ENCODE data around the gene HABP4.

HABP4 gene, protein sequence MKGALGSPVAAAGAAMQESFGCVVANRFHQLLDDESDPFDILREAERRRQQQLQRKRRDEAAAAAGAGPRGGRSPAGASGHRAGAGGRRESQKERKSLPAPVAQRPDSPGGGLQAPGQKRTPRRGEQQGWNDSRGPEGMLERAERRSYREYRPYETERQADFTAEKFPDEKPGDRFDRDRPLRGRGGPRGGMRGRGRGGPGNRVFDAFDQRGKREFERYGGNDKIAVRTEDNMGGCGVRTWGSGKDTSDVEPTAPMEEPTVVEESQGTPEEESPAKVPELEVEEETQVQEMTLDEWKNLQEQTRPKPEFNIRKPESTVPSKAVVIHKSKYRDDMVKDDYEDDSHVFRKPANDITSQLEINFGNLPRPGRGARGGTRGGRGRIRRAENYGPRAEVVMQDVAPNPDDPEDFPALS

DNA sequence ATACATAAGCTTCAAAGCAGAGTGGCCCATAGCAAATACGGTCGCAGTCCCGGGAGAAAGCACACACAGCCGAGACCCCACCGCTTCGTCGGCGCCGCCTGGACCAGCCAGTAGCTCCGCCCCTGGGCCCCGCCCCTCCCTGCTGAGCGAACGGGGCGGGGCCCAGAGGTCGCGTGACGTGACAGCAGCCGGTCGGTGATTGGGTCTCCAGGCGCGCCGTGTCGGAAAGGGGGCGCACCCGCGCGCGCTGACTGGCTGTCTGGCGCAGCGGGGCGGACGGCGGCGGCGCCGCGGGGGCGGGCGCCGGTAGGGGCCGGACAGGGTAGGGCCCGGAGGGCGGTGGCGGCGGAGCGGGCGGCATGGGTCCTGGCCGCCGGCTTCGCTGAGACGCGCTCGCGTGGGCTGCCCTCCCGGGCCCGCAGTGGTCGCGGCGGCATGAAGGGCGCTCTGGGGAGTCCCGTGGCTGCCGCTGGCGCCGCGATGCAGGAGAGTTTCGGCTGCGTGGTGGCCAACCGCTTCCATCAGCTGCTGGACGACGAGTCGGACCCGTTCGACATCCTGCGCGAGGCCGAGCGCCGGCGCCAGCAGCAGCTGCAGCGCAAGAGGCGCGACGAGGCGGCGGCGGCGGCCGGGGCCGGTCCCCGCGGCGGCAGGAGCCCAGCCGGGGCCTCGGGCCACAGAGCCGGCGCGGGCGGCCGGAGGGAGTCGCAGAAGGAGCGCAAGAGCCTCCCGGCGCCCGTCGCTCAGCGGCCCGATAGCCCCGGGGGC, at the start of gene HABP4:
HABP4 (plus strand) TSS at position 325 of the 768 bp plus-strand sequence; CDS start at position 436, 111 bp downstream.
- peak; percentile 63 to 95 for DNase-seq

DNA sequence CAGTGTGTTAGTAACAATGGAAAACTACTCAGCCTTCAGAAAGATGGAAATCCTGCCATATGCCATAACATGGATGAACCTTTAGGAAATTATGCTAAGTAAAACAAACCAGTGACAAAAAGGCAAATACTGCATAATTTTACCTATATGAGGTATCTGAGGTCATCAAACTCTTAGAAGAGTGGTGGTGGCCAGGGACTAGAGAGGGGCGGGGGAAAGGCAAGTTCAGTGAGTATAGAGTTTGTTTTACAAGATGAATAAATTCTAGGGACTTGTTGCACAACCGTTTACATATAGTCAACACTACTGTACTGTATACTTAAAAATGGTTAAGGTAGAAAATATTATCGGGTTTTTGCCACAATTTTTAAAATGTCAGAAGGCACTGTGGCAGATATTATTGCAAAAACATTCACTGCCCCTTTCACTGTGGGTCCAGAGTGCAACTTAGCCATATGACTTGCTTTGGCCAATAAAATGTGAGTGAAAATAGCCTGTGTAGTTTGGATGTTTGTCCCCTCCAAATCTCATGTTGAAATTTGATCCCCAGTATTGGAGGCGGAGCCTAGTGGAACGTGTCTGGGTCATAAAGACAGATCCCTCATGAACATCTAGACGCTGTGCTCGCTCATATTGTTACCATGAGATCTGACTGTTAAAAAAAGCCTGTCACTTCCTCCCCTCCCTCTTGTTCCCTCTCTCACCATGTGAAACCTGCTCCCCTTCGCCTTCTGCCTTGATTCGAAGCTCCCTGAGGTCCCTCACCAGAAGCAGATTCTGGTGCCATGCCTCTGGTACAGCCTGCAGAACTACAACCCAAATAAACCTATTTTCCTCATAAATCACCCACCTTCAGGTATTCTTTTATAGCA, 41.3 kb upstream of the HABP4 start:
- DNase-seq = peak in 1 of 2 experiments; percentile 11

DNA sequence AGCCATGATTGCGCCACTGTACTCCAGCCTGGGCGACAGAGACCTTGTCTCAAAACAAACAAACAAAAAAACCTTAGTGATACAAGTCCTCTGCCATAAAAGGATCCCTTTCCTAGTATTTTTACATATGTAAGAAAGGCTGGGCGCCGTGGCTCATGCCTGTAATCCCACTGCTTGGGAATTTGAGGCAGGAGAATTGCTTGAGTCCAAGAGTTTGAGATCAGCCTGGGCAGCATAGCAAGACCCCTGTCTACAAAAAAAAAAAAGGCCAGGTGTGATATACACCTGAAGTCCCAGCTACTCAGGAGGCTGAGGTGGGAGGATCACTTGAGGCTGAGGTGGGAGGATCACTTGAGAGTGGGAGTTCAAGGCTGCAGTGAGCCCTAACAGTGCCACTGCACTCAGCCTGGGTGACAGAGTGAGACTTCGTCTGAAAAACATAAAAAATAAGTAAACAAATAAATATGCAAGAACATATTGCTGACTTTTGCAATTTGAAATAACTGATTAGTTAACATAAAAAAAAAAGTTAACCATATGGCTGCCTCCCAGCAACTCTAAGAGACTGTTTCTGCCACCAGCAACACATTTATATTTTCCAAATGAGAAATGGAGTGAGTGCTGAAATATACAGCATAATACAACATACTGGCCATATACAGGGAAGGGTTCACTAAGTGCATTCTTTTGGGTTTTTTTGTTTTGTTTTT, 38.7 kb upstream of the HABP4 start:
- no peak for DNase-seq

DNA sequence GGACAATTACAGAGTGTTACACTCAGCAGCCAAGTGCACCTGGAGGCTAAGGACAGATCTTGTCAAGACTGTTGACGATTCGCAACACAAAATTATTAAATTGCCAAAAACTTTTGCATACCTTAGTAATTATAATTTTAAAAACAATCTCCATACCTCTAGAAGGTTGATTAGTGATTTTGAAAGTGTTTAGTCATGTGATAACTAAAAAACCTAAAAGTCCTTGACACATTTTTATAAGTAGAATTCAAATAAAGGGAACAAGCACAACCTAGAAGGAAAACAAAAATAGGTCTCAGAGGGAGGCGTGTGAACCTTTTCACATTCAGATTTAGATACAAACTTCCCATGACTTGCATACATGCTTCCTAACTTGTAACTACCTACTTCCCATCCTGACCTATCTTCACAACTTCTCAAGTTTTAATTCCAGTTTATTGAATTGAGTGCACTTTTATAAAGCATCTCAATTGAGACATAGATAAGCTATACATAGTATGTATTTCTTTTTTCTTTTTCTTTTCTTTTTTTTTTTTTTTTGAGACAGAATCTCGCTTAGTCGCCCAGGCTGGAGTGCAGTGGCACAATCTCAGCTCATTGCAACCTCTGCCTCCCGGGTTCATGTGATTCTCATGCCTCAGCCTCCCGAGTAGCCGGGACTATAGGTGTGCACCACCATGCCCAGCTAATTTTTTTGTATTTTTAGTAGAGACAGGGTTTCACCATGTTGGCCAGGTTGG, 37.6 kb upstream of the HABP4 start:
- no peak for DNase-seq

DNA sequence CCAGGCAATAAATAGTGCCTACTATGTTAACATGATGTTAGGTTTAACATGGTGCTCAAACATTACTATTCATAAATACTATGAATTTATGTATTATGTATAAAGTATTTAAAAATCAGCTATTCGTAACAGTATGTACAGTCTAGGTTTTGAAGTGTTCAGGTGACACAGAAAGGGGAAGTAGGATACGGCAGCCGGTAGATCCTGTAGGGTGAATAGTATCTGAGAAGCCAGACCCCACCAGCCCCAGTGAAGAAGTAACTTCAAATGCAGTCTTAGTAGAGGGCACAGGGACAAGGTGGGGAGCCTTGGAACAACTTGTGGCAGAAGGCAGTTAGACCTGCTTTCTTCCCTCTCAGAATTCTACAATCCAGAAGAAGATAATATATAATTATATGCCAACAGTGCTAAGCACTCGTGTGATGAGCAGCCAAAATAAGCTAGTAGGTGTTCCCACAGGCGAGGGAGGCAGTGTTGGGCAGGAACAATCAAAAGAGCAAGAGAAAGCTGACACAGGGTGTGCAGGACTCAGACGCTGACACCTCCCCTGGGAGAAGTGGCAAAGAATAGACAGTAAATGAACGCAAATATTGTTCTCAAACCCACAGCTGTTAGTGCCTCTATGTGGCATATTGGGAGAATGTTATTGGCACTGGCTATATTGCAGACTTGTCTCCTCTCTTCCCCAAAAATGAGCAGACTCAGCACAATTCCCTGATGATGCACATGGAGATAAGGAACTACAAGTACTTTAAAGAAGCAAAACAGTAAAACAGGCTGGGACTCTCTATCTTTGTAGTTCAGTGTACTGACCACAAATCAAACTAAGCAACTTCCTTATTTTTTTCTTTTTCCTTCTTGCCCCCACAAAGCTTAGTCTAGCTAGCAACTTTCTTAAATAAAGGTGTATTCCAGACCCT, 36.4 kb upstream of the HABP4 start:
- DNase-seq = peak; percentile 9 to 49

DNA sequence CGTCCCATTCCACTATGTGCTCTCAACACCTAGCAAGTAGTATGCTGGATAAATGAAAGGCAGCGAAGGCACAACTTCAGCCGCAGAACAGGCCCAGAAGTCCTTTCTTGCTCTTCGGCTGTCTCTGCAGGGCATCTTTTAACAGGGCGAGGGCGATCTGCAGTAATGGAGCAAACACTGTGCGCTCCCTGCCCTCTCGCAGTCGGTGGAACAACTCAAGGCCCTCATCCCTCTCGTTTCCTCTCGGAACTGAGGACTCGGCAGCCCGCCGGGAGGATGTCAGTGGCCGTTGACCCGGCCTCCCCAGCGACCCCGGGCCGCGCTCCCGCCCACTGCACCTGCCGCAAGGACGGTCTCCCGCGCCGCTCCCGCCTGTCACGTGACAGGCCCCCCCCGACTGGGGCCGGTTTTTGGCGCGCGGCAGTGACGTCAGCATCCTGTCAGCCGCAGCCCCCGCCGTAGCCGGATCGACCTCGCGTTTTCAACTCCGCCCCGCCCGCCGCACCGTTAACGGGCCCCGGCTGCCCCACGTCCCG, 32.9 kb upstream of the HABP4 start:
- peak in 1 of 2 experiments; percentile 82 for DNase-seq

DNA sequence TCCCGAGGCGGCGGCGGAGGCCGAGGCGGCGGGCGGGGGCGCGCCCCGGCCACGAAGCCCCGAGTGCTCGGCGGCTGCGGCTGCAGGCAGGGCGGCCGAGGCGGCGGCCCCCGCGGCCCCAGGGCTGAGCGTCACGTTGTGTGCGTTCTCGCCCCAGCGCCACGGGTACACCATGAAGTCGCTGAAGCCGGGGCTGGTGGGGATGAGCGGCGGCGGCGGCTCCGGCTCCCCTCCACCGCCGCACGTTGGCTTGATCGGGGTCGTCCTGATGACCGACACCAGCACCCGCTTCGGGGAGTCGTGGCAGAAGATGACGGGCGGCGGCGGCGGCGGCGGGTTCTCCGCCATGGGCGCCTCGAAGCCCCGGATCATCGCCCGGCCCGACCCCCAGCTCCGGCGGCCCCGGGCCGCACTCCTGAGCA, 32.3 kb upstream of the HABP4 start:
- DNase-seq = no peak

DNA sequence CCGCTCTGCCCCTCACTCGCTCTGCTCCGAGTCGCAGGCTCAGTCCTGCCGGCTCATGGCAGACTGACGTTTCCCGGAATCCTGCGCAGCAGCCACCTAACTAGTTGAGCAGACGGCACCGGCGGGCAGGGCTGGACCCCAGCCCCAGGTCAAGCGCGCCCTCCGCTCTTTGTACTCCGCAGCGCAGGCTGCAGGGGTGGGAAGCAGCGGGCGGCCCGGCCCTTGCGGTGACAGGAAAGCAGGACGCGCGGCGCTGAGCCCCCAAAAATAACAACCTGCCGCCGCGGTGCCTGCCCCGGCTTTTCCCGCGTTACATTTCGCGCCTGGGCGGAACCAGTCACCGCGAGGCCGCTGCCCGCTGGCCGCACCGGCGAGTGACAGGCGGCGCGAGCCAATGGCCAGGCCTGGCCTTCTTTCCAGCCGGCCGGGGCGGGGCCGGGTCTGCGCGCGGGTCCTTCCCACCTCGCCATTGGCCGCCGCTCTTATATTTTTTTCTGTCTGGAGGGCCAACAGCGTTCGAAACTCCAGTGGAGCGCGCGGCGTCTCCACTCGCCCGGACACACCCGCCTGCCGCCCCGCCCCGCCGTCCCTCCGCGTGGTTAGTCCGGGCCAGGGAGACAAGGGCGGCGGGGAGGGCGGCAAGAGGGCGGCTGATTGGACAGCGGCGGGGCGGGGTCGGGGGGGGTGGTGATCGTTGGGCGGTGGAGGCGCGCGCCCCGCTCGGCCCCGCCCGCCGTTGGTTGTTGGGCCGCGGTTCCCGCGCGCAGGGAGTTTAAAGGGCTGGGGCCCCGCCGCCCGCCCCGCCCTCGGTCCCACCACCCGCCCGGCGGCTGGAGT, 31.7 kb upstream of the HABP4 start, which contains the start of gene ZNF367:
ZNF367 (minus strand) TSS at position 288 of the 837 bp plus-strand sequence. CDS start 338 bp downstream, outside the sequence.
- peak; percentile 86 to 95 for DNase-seq

DNA sequence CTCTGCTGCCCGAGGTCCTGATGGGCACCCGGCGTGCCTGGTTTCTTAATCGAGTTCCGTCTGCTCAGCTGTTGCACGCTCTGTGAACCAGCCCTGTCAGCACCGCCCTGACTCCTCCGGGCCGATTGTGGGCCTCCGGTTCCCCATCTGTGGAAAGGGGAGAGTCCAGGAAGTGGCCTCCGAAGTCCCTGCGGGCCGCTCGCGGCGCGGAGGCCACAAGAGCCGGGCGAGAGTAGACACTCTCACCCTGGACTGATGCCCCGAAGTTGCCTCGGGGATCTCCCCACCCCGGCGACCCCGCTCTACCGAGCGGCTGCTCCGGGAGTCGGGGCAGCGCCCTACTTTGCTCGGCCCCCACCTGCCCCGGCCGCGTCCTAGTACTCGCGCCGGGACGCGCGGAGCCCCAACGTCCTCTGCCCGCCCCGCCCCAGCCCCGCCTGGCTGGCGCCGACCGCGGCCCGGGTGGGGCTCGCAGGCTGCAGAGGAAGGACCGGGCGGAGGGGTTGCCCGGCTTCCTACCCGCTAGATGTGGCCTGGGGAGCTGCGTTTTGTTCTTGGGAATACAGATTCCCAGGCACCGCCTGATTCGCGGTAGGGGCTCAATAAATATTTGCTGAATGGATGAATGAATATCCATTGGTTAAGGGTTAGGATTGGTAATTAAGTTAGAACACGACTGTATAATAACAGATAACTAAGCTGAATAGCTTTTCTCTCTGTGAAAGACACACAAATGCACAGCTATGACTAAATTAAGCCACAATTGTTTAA, 30.9 kb upstream of the HABP4 start:
- peak; percentile 77 to 86 for DNase-seq

DNA sequence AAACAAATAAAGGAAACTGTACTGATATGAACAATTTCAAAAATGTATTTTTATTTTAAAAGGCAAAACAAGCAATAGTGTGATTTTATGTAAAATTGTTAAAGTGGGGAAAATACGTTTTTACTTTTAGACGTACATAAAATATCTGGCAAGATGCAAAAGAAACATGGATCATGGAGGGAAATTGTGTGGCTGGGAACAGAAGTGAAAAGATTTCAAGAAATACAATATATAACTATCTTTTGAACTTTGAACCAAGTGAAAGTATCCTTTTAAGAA, 30.3 kb upstream of the HABP4 start:
- DNase-seq = no peak

DNA sequence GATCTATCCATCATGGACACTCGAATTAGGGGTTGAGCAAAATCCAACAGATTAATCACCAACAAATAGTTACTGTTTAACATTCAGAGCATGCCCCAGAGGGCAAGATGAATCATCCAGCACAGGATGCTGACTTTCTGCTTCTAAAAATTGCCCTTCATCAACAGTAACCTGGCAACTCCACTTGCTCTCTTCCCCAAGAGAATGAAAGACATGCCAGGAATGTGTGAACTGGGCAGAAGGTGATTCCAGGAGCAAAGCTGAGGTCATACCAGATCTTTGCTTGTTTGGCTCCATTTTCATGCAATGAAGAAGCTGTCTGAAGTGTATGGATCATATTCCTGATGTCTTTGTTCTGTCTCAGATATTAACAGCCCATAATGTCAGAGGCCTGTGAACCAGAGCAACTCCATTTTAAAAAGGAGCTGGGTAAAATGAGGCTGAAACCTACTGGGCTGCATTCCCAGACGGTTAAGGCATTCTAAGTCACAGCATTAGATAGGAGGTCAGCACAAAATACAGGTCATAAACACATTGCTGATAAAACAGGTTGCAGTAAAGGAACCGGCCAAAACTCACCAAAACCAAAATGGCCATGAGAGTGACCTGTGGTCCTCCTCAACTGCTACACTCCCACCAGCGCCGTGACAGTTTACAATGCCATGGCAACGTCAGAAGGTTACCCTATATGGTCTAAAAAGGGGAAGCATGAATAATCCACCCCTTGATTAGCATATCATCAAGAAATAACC, 29.3 kb upstream of the HABP4 start:
- DNase-seq = peak in 1 of 2 experiments; percentile 18

DNA sequence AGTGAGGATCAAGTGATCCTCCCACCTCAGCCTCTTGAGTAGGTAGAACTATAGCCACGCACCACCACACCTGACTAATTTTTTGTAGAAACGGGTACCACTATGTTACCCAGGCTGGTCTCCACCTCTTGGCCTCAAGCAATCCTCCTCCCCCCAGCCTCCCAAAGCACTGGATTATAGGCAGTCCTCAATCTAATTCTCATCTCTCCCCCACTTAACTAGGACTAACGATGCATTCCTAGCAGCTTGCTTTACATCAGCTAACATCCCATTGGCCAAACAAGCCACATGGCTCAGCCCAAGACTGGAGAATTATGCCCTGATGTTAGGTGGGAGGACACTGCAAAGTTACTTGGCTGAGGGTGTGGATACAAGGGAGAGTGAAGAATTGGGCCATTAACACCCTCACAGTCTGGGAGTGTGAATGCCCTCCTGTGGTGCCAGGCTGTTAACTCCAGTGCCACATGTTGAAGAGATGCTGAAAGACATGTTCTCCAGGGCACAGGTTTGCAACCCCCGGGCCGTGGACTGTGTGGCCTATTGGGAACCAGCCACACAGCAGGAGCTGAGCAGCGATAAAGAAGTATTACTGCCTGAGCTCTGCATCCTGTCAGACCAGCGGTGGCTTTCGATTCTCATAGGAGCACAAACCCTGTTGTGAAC, 26.5 kb upstream of the HABP4 start:
- DNase-seq = no peak

DNA sequence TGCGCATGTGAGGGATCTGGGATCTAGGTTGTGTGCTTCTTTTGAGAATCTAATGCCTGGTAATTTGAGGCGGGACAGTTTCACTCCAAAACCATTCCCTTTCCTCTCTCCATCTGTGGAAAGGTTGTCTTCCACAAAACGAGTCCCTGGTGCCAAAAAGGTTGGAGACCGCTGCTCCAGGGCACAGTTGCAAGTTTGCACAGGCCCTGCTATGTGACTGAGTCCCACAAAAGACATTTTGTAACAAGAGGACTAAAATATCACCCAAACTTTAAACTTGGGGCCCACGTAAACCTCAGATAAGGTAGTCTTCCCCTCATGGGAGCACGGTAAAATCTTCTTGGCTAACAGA, 26.0 kb upstream of the HABP4 start:
- DNase-seq = no peak

DNA sequence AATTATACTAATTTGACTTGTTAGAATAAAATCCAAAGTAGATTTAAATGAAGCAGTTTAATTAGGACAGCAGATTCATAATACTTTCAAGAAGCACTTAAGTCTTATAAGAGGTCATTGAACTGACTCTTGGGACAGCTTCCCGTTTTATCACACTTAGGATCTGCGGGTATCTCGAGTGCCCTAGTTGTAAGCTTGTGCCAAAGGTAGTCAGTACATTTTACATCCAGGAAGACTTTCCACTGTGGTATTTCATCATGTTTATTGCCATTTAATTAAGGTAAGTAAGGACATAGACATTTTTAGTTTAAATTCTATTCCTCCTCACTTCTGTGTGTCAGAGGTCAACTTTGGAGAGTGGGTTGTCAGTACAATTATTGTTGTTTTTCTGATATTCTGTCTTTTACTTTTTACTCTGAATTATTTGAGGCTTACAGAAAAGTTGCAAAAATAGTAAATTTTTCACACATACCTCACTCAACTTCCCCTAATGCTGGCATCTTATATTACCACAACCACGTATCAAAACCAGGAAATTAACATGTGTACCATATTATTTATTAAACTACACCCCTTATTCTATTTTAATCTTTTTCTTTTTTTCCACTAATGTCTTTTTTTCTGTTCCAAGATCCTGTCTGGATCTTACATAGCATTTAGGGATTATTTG, 24.3 kb upstream of the HABP4 start:
- no peak for DNase-seq

DNA sequence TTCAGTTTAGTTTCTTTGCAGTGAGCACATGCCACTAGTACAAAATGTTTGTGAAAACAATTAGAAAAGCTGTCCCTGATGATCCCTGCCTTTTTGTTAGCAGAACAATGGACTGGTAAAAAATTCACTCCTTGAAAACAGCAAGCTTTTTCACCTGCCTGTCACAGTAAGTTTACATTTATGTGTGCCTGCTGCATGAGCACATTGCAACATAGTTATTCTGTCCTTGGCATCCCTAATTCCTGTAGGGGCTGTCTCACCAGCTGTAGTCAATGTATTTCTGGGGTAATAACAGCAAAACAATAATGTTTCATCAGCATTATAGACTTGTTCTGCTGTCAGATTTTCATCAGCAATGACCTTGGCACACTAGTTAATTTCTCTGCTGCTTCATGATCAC, 20.2 kb upstream of the HABP4 start:
- DNase-seq = no peak

DNA sequence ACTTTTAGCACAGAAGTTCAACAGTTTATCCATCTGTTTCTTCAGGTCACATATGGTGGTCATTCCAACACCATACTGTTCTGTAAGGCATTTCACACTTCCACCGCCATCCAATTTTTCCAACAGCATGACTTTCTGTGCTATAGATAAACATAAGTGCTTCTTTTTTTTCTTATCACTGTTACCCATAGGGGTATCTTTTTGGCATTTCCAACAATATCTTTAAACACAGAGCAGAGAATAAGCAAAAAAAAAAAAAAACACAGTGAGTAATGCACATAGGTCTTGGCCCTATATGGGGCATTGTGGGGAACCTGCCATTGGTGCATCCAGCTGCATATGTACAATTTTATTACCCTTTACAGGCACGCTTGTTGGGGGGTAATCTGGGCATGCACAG, 19.6 kb upstream of the HABP4 start:
- DNase-seq = no peak

DNA sequence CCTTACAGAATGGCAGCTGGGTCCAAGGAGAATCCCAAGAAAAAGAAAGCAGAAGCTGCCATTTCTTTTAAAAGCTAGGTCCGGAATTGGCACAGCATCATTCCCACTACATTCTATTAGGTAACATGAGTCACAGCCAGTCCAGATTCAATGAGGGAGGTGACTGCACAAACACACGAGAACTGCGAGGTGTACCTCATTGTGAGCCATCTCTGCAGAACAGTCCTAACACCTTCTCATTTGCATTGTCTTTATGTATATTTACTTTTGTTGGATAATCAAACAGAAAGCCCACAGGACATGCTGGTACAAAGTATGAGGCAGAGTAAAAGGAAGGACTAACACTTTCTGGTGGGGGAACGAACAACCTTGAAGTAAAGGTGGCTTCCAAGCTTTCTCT, 14.6 kb upstream of the HABP4 start:
- peak; percentile 48 to 53 for DNase-seq

Measured in NCI-H526 (cell line).